HEK293T (cell line): ENCODE data around the gene ANKS1A.

Experiments
- CTCF ChIA-PET: fragments of 350-600 bp; formaldehyde crosslinking; extraction: SDS; loops from one replicate; lab custom pipeline; 2021; ENCODE audit warnings: antibody characterized with exemption, inconsistent platforms; lab: Yijun Ruan, JAX
- POLR2A ChIA-PET: fragments of 350-600 bp; formaldehyde crosslinking; extraction: SDS; loops from one replicate; lab custom pipeline; 2020; ENCODE audit warnings: antibody characterized with exemption, inconsistent platforms; lab: Yijun Ruan, JAX
- DNase-seq: peaks from one replicate; pipeline ENCODE4 v3.0.0; 2012; ENCODE audit warnings: mixed read lengths; ENCODE audit errors: extremely low spot score
- ARNT ChIP-seq: fragments of 450-650 bp; IDR thresholded peaks from 2 replicates; pipeline ENCODE4 v1.6.1; 2017; ENCODE audit warnings: mild to moderate bottlenecking
- BHLHE40 ChIP-seq: fragments of 450-650 bp; IDR thresholded peaks from 2 replicates; pipeline ENCODE4 v1.6.1; 2016; ENCODE audit warnings: mild to moderate bottlenecking, moderate library complexity, borderline replicate concordance
- CTBP1 ChIP-seq: fragments of 450-650 bp; IDR thresholded peaks from 2 replicates; pipeline ENCODE4 v1.6.1; 2016; ENCODE audit warnings: borderline replicate concordance
- ELF4 ChIP-seq: fragments of 450-650 bp; IDR thresholded peaks from 2 replicates; pipeline ENCODE4 v1.6.1; 2017; ENCODE audit warnings: antibody characterized with exemption
- FOXA1 ChIP-seq: fragments of 450-650 bp; IDR thresholded peaks from 2 replicates; pipeline ENCODE4 v1.6.1; 2016; ENCODE audit warnings: mild to moderate bottlenecking
- FOXK2 ChIP-seq: fragments of 450-650 bp; IDR thresholded peaks from 2 replicates; pipeline ENCODE4 v1.6.1; 2016; ENCODE audit warnings: mild to moderate bottlenecking
- FOXM1 ChIP-seq: fragments of 450-650 bp; IDR thresholded peaks from 2 replicates; pipeline ENCODE4 v1.6.1; 2017; ENCODE audit warnings: mild to moderate bottlenecking, borderline replicate concordance
- HDGF ChIP-seq: fragments of 450-650 bp; IDR thresholded peaks from 2 replicates; pipeline ENCODE4 v1.6.1; 2017; ENCODE audit warnings: antibody characterized with exemption, borderline replicate concordance
- L3MBTL2 ChIP-seq: fragments of 450-650 bp; conservative IDR thresholded peaks from 2 replicates; pipeline ENCODE4 v1.6.1; 2016; ENCODE audit warnings: mild to moderate bottlenecking
- LEF1 ChIP-seq: fragments of 450-650 bp; IDR thresholded peaks from 2 replicates; pipeline ENCODE4 v1.6.1; 2017; ENCODE audit warnings: mild to moderate bottlenecking, borderline replicate concordance
- NFRKB ChIP-seq: fragments of 450-650 bp; IDR thresholded peaks from 2 replicates; pipeline ENCODE4 v1.6.1; 2016; ENCODE audit warnings: mild to moderate bottlenecking, moderate library complexity
- PKNOX1 ChIP-seq: fragments of 450-650 bp; IDR thresholded peaks from 2 replicates; pipeline ENCODE4 v1.6.1; 2016
- SP1 ChIP-seq: fragments of 450-650 bp; IDR thresholded peaks from 2 replicates; pipeline ENCODE4 v1.6.1; 2017
- SUZ12 ChIP-seq: fragments of 450-650 bp; IDR thresholded peaks from 2 replicates; pipeline ENCODE4 v1.6.1; 2016; ENCODE audit warnings: mild to moderate bottlenecking
- TARDBP ChIP-seq: fragments of 450-650 bp; IDR thresholded peaks from 2 replicates; pipeline ENCODE4 v1.6.1; 2016
- ZNF384 ChIP-seq: fragments of 450-650 bp; IDR thresholded peaks from 2 replicates; pipeline ENCODE4 v1.6.1; 2016

ANKS1A gene

GRCh38 chr6:35068644-35069043 lies 179.6 kb downstream of the ANKS1A start:
- TF ChIP-seq FOXA1 = no peak
- no peak for TF ChIP-seq BHLHE40
- TF ChIP-seq ZNF384 = no peak
- no peak for TF ChIP-seq FOXM1
- no peak for TF ChIP-seq HDGF
- TF ChIP-seq SUZ12 = no peak
- TF ChIP-seq NFRKB = no peak
- no peak for TF ChIP-seq ELF4
- DNase-seq = no peak
- ChIA-PET POLR2A (no interaction called here), CTCF (no interaction called here)

GRCh38 chr6:35069262-35069661 lies 180.2 kb downstream of the ANKS1A start:
- CTCF ChIA-PET = no interaction called here
- POLR2A ChIA-PET = no interaction called here
- DNase-seq = no peak
- TF ChIP-seq L3MBTL2 (no peak), FOXA1 (no peak), TARDBP (no peak), CTBP1 (no peak), ARNT (no peak), SUZ12 (no peak), FOXK2 (no peak), PKNOX1 (no peak), LEF1 (no peak), HDGF (no peak), SP1 (no peak)

- TF ChIP-seq FOXM1 (no peak), ZNF384 (no peak), SUZ12 (no peak), SP1 (no peak), HDGF (no peak), TARDBP (no peak), FOXA1 (no peak), NFRKB (no peak), CTBP1 (no peak), FOXK2 (no peak), ELF4 (no peak), ARNT (no peak)
- no peak for DNase-seq
- ChIA-PET CTCF (no interaction called here), POLR2A (no interaction called here)
Measured at GRCh38 chr6:35070111-35070510, 181.1 kb downstream of the ANKS1A start.

- CTCF ChIA-PET = no interaction called here
- TF ChIP-seq PKNOX1 (no peak), FOXK2 (no peak), SP1 (no peak), SUZ12 (no peak), BHLHE40 (no peak), TARDBP (no peak), ZNF384 (no peak), ARNT (no peak), NFRKB (no peak), CTBP1 (no peak), FOXA1 (no peak), HDGF (no peak), ELF4 (no peak), FOXM1 (no peak), L3MBTL2 (no peak), LEF1 (no peak)
- DNase-seq = no peak
- POLR2A ChIA-PET = no interaction called here
Measured at GRCh38 chr6:35071347-35071994, 182.4 kb downstream of the ANKS1A start.

- POLR2A ChIA-PET = no interaction called here
- TF ChIP-seq LEF1 (no peak), L3MBTL2 (no peak), FOXM1 (no peak), SUZ12 (no peak), FOXK2 (no peak), ARNT (no peak), PKNOX1 (no peak), FOXA1 (no peak), NFRKB (no peak), TARDBP (no peak), CTBP1 (no peak), ZNF384 (no peak), BHLHE40 (no peak), HDGF (no peak), ELF4 (no peak), SP1 (no peak)
- CTCF ChIA-PET = no interaction called here
- DNase-seq = no peak
Measured at GRCh38 chr6:35072051-35072697, 183.1 kb downstream of the ANKS1A start.

- CTCF ChIA-PET = no interaction called here
- no peak for TF ChIP-seq SP1
- TF ChIP-seq ELF4 = no peak
- no peak for TF ChIP-seq HDGF
- TF ChIP-seq NFRKB = no peak
- TF ChIP-seq TARDBP = no peak
- no peak for TF ChIP-seq FOXK2
- TF ChIP-seq LEF1 = no peak
- TF ChIP-seq ZNF384 = no peak
- no peak for TF ChIP-seq SUZ12
- no peak for TF ChIP-seq CTBP1
- TF ChIP-seq L3MBTL2 = no peak
- no peak for TF ChIP-seq FOXA1
- DNase-seq = no peak
Measured at GRCh38 chr6:35072698-35073055, 183.6 kb downstream of the ANKS1A start.

More at GRCh38 chr6:35072698-35073055, 183.6 kb downstream of the ANKS1A start:
- POLR2A ChIA-PET = no interaction called here
